Choroid plexus epithelial cell (primary cell): ENCODE measurements around the gene PLA2G4C.
A peak's percentile ranks its signal among the peaks of the same experiment; 100 is the strongest.
"Not testable (repeated sequence)": the region's sequence is repeated elsewhere in the genome, so short reads cannot be mapped to it uniquely, and the experiment has no call there.

ENCODE experiments used
- DNase-seq: peaks from one replicate; pipeline ENCODE4 v3.0.0-alpha.2; 2010; ENCODE audit warnings: low read depth
- H3K4me3 ChIP-seq: 2 replicates; pipeline ENCODE4 v1.5.1; 2011; ENCODE audit warnings: low read depth, mild to moderate bottlenecking, control low read depth, low read length, moderate library complexity
- CTCF ChIP-seq: conservative IDR thresholded peaks from 2 replicates; pipeline ENCODE4 v1.5.1; 2011; ENCODE audit warnings: low read depth, mild to moderate bottlenecking, control low read depth, inconsistent platforms, low read length, moderate library complexity

PLA2G4C gene

DNA sequence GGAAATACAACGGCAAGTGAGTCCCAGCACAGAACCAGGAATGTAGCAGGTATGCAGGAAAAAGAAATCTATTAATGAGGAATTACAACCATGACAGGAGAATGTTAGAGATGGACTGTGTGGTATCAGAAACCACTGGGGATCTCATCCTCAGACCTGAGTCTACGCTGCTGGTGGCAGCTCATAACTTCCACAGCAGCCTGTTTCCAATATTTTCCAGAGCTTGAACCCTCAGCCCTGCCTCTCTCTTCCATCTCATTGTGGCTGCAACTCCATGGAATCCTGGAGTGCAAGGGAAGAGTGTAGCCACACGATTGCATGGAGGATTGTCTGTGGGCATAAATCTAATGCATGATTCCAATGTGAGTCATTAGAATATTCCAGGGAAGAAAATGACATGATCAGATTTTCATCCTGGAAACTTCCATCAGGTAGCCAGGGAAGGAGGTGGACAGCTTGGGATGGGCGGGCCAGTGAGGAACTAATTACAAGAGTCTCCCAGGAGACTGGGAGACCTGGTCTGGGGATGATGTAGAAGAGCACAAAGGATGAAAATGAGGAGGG lies 14.9 kb downstream of the PLA2G4C start:
- TF ChIP-seq CTCF = no peak
- no peak for DNase-seq
- no peak overlapping the region for H3K4me3 ChIP-seq

DNA sequence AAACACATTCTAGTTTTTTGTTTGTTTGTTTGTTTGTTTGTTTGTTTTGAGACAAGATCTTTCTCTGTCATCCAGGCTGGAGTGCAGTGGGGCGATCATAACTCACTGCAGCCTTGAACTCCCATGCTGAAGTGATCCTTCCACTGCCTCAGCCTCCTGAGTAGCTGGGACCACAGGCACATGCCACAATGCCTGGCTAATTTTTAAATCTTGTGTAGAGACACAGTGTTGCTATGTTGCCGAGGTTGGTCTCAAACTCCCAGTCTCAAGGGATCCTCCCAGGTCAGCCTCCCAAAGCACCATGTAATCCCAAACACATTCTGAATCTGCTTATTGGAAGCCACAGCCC lies 15.8 kb downstream of the PLA2G4C start:
- DNase-seq = no peak
- no peak for TF ChIP-seq CTCF
- H3K4me3 ChIP-seq = no peak overlapping the region

- no peak overlapping the region for H3K4me3 ChIP-seq
- no peak for DNase-seq
- TF ChIP-seq CTCF = no peak
Observed at GRCh38 chr19:48094129-48094854, 16.3 kb downstream of the PLA2G4C start.

DNA sequence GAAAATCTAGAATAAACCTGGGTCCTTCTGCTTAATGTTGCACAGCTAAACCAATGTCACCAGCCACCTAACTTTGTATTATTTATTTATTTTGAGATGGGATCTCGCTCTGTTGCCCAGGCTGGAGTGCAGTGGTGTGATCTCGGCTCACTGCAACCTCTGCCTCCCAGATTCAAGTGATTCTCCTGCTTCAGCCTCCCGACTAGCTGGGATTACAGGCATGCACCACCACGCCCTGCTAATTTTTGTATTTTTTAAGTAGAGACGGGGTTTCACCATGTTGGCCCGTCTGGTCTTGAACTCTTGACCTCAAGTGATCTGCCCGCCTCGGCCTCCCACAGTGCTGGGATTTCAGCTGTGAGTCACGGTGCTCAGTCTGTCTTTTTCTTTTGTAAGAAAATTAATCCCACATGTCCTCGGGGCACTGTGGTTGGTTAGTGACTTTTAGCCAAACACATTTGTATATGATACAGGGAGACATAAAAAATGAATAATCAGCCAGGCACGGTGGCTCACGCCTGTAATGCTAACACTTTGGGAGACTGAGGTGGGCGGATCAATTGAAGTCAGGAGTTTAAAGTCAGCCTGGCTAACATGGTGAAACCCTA lies 19.4 kb downstream of the PLA2G4C start:
- not testable (repeated sequence) for H3K4me3 ChIP-seq
- DNase-seq = peak; percentile 84

DNA sequence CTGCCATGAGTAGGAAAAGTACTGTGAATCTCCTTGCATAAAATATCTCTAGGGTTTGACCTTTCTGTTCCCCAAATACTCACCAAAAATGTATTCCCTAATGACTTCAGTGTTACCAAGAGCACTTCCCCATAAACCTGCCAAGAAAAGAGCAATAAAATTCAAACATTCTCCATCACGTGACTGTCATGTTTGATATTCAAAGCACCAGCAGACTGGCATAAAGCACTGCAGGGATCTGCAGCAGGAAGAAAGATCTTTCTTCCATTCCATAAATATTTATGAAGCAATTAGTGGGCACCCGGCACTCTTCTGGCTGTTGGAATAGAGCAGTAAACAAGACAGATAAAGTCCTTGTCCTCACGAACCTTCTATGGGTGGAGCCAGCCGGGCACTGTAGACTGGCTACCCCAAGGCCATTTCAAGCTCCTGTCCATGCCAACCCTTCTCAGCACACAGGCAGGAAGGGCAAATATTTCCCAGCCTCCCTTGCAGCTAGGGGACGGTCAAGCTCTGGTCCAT lies 20.3 kb downstream of the PLA2G4C start:
- TF ChIP-seq CTCF = no peak
- H3K4me3 ChIP-seq = no peak overlapping the region
- DNase-seq = no peak

- H3K4me3 ChIP-seq, DNase-seq: not testable (repeated sequence)
Observed at GRCh38 chr19:48088991-48089390, 21.6 kb downstream of the PLA2G4C start.

GRCh38 chr19:48085904-48086864 lies 24.4 kb downstream of the PLA2G4C start:
- DNase-seq = no peak
- no peak overlapping the region for H3K4me3 ChIP-seq
- peak; percentile 11 for TF ChIP-seq CTCF
